ENCODE results near the gene PRRT1.

Gene PRRT1

DNA sequence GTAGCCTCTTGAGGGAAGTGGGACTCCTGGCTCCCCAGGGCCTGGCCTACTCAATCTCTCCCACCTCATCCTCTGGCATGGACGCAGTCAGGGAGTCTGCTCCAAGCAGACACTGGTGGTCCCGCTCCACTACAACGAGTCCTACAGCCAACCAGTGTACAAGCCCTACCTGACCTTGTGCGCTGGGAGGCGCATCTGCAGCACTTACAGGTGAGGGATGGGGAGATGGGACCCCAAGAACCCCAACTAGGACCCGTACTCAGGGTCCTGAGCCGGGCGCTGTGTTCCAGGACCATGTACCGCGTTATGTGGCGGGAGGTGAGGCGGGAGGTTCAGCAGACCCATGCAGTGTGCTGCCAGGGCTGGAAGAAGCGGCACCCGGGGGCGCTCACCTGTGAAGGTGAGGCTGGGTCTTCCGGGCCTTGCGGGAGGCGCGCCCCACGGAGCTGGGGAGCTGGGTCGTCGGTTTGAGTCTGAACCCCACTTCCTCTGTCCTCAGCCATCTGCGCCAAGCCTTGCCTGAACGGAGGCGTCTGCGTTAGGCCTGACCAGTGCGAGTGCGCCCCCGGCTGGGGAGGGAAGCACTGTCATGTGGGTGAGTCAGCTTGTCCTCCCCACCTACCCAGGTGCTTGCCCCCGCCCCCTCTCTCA is 14.8 kb upstream of the PRRT1 start:
- TF ChIP-seq, protein P1, sequence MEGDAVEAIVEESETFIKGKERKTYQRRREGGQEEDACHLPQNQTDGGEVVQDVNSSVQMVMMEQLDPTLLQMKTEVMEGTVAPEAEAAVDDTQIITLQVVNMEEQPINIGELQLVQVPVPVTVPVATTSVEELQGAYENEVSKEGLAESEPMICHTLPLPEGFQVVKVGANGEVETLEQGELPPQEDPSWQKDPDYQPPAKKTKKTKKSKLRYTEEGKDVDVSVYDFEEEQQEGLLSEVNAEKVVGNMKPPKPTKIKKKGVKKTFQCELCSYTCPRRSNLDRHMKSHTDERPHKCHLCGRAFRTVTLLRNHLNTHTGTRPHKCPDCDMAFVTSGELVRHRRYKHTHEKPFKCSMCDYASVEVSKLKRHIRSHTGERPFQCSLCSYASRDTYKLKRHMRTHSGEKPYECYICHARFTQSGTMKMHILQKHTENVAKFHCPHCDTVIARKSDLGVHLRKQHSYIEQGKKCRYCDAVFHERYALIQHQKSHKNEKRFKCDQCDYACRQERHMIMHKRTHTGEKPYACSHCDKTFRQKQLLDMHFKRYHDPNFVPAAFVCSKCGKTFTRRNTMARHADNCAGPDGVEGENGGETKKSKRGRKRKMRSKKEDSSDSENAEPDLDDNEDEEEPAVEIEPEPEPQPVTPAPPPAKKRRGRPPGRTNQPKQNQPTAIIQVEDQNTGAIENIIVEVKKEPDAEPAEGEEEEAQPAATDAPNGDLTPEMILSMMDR (IDR thresholded peaks at IDR 0.05) = no peak

DNA sequence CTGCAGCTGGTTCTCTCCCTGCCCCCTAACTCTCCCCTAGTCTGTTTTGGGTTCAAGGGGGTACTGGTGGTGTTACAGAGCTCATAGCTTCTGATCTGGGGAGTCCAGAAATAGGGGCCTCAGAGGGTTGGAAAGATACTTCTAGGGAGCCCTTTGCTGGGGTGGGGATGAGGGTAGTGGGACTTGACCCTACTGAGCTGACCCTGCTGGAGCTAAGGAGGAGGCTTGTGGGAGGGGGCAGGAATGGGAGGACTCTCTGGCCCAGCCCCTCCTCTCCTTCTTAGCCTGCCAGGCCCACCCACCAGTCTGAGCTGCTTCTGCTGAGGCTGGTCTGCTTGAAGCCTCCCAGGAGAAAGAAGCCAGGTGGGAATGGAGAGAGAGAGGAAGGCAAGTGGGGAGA is 12.6 kb upstream of the PRRT1 start, which contains the start of gene EGFL8:
Gene EGFL8 (plus strand): TSS at position 301 of the 400 bp plus-strand sequence. CDS start 1,571 bp downstream, outside the sequence.
- TF ChIP-seq, protein P1 (IDR thresholded peaks at IDR 0.05) = no peak

DNA sequence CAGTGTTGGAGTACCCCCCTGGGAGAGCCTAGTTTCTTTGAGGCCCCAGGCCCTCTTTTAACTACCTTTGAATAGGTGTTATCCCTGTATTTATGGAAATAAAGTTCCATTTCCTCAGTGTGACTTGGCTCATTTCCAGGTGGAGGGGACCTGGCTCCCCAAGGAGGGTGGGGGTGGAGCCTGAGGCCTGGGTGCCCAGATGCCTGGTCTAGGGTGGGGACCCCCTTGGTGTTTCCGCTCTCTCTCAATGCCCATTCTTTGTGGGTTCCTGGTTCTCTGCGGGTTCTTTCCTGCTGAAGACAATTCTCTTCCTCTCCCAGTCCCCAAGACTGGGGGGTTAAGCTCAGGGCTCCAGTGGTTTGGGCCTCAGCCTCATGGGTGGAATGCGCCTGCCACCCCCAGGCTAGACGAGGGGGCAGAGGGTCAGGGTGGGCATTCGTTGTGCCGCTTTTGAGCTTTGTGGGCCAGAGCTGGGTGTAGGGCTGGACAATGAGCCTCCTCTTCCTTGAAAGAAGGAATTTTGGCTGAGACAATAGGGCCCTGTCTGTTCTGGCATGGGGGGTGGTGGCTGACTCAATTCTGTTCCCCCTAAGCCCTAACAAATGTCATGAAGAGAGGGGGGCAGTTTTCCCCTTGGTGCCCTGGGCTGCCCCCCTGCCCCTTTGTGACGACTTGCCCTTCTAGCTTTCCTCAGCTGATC is 12.0 kb upstream of the PRRT1 start:
- TF ChIP-seq, protein P1 (IDR thresholded peaks at IDR 0.05) = no peak

DNA sequence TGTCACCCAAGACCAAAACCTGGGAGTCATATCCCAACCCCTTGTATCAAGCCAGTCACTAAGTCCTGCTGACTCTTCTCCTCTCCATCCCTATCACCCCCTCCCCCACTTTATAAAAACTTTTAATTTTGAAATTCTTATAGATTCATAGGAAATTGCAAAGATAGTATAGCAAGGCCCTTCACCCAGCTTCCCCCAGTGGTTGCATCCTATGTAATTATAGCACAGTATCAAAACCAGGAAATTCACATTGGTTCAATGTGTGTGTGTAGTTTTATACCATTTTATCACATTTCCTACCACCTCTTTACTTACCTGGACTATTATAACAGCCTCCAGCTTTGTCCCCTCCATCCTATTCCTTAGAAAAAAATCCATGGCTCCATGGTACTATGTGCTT is 6.3 kb upstream of the PRRT1 start:
- TF ChIP-seq, protein P1 (IDR thresholded peaks at IDR 0.05) = no peak

DNA sequence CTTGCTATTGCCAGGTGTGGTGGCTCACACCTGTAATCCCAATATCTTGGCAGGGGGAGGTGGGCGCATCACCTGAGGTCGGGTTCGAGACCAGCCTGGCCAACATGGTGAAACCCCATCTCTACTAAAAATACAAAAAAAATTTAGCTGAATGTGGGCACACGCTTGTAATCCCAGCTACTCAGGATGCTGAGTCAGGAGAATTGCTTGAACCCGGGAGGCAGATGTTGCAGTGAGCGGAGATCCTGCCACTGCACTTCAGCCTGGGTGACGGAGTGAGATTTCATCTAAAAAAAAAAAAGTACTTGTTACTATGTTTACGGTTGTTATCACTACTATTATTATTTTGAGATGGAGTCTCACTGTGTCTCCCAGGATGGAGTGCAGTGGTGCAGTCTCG is 5.2 kb upstream of the PRRT1 start:
- TF ChIP-seq, protein P1 (IDR thresholded peaks at IDR 0.05) = no peak

DNA sequence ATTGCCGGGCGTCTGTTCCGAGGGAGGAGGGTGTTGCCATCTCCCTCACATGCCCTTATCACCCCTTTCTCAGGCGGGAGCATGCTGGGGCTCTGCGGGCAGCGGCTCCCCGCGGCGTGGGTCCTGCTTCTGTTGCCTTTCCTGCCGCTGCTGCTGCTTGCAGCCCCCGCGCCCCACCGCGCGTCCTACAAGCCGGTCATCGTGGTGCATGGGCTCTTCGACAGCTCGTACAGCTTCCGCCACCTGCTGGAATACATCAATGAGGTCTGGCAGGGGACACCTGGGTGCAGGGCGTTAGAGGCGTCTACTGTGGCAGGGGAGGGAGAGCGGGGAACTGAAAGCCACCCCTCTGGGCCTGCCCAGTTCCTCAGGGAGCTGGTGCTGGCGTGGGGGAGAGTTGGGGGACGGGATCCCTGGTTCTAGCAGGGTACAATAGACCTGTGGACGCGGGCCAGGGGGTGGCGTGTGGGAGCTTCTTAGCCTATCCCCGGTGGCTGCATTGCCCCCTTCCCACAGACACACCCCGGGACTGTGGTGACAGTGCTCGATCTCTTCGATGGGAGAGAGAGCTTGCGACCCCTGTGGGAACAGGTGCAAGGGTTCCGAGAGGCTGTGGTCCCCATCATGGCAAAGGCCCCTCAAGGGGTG is 2.9 kb upstream of the PRRT1 start:
- TF ChIP-seq, protein P1 (IDR thresholded peaks at IDR 0.05) = peak; percentile 48; the same call in 1 of the 2 replicates

DNA sequence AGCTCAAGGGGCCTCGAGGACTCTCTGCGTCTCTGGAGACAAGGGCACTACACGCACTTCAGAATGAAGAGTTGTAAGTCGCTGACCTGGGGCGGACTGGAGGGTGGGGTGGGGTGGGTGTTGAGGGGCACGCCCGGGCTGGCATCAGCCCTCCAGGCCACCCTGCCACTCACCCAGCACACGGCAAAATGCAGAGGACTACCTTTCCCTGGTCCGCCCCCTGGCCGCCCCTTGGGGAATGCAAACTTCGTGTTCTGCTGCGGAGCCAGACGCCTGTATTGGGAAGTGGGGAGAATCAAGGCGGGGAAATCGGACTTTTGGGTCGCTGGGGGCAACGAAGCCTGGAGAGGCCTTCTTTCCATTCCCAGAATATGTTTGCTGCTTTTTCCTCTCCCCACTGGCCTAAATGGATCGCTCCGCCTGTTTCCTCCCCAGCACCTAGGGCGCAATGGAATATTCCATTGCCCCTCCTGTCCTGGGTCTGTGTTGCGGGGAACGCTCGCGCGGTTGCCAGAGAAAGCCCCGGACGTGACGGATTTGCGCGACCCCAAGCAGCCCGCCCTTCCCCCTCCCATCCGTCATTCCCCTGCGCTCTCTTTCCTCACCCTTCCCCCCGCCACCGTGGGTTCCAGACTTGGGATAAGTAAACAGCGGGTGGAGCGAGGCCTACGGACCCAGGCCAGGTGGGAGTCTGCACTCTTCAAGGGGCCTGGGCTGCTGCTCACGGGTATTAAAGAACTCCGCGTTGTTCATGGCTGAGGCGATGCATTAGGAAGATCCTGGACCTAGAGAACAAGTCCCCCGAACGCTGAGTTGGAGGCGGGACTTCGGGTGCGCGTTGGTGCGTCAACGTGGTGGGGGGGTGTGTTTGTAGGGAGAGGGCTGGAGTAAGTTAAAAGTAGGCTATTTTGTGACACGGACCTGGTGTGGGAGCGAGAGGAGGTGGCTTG is 2.1 kb upstream of the PRRT1 start, which contains the start of gene PPT2:
Gene PPT2 (plus strand): TSS at position 578 of the 950 bp plus-strand sequence. CDS start 454 bp downstream, outside the sequence.
- TF ChIP-seq, protein P1 (IDR thresholded peaks at IDR 0.05) = no peak

All from LNCAP (cell line).